Breast epithelium (tissue), 4 donors: Measurements from ENCODE around the gene PPP1R27. TPM values are rescaled to one million over a fixed set of nuclear protein-coding genes. Genes with fewer than 3 reads are reported as not detected.

Experiments
- DNase-seq, 2 donors: peaks; one replicate each; pipeline ENCODE4 v3.0.0-alpha.2; 2019; ENCODE audit warnings: low spot score in 2 of 2
- H3K27ac ChIP-seq, 2 donors: fragments of 200-600 bp; sonication (generic) in 1 of 2; one replicate each; pipeline ENCODE4 v1.5.1; 2016 to 2019; ENCODE audit warnings: mild to moderate bottlenecking in 1 of 2
- H3K27me3 ChIP-seq, 2 donors: fragments of 200-600 bp; sonication (generic) in 1 of 2; one replicate each; pipeline versions ENCODE4 v1.5.1 to v1.6.0; 2017 to 2019; ENCODE audit warnings: control low read depth in 1 of 2, mild to moderate bottlenecking in 1 of 2
- H3K36me3 ChIP-seq: fragments of 200-600 bp; one replicate; pipeline ENCODE4 v1.5.1; 2019
- H3K4me1 ChIP-seq, 2 donors: fragments of 200-600 bp; sonication (generic); one replicate each; pipeline ENCODE4 v1.5.1; 2016 to 2019; ENCODE audit warnings: control low read depth in 1 of 2
- H3K4me3 ChIP-seq, 3 donors: fragments of 200-600 bp; sonication (generic); 1 replicate in 2 of 3; 2 replicates in 1 of 3; pipeline ENCODE4 v1.5.1; 2016 to 2019; ENCODE audit warnings: mild to moderate bottlenecking in 3 of 3, moderate library complexity in 2 of 3
- H3K9me3 ChIP-seq, 2 donors: fragments of 200-600 bp; sonication (generic) in 1 of 2; one replicate each; pipeline ENCODE4 v1.5.1; 2016 to 2019; ENCODE audit warnings: control low read depth in 1 of 2
- POLR2A ChIP-seq: fragments of 450-650 bp; IDR thresholded peaks from one replicate; pipeline ENCODE4 v1.6.1; 2016; ENCODE audit warnings: antibody characterized with exemption, mild to moderate bottlenecking, moderate library complexity
- POLR2AphosphoS5 ChIP-seq, 3 donors: sonication (generic); formaldehyde crosslinking; IDR thresholded peaks; one replicate each; pipeline ENCODE4 v1.6.1; 2017; ENCODE audit warnings: antibody characterized with exemption in 3 of 3
- intact Hi-C: fragments of 100-400 bp; cut with DNase I; formaldehyde crosslinking; loops from one replicate; pipeline ENCODE4 v1.15.1; 2023; ENCODE audit warnings: low total_unique reads
- total RNA-seq, 3 donors: library from RNA; depleted of rRNA; stranded (reverse); fragments of >200 nt; gene quantifications; one replicate each; pipeline ENCODE4 v1.1.0, GENCODE V29; 2016
- TF ChIP-seq, protein P1 (sequence below), 3 donors: fragments of 450-650 bp; IDR thresholded peaks; one replicate each; pipeline ENCODE4 v1.5.1; 2016 to 2017; ENCODE audit warnings: antibody characterized with exemption in 3 of 3, mild to moderate bottlenecking in 3 of 3, moderate library complexity in 3 of 3

PPP1R27 gene, protein sequence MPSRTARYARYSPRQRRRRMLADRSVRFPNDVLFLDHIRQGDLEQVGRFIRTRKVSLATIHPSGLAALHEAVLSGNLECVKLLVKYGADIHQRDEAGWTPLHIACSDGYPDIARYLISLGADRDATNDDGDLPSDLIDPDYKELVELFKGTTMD
- total RNA-seq, result not detected

DNA sequence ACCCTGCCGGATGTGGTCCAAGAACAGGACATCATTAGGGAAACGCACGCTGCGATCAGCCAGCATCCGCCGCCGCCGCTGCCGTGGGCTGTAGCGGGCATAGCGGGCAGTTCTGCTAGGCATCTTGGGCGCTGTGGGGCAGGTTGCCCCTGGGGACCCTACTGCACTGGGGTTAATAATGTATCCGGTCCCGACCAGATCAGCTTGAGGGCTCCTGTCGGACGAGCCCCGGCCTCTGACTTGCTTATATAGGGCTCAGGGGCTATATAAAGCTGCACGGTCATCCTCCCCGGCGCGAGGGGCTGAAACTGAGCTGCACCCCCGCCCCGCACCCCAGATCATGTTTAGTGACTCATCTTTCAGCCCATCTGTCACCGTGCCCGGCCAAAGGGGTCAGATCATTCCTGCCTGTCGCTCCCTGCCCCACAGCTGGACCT is at the start of gene PPP1R27:
PPP1R27 (minus strand) TSS at position 220 of the 437 bp plus-strand sequence; CDS start at position 123, 97 bp downstream.
- intact Hi-C loops, result no loop called here
- TF ChIP-seq, protein P1, sequence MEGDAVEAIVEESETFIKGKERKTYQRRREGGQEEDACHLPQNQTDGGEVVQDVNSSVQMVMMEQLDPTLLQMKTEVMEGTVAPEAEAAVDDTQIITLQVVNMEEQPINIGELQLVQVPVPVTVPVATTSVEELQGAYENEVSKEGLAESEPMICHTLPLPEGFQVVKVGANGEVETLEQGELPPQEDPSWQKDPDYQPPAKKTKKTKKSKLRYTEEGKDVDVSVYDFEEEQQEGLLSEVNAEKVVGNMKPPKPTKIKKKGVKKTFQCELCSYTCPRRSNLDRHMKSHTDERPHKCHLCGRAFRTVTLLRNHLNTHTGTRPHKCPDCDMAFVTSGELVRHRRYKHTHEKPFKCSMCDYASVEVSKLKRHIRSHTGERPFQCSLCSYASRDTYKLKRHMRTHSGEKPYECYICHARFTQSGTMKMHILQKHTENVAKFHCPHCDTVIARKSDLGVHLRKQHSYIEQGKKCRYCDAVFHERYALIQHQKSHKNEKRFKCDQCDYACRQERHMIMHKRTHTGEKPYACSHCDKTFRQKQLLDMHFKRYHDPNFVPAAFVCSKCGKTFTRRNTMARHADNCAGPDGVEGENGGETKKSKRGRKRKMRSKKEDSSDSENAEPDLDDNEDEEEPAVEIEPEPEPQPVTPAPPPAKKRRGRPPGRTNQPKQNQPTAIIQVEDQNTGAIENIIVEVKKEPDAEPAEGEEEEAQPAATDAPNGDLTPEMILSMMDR (IDR thresholded peaks at IDR 0.05), result no peak
- no peak for TF ChIP-seq POLR2AphosphoS5 (IDR thresholded peaks at IDR 0.05)
- no peak for TF ChIP-seq POLR2A

DNA sequence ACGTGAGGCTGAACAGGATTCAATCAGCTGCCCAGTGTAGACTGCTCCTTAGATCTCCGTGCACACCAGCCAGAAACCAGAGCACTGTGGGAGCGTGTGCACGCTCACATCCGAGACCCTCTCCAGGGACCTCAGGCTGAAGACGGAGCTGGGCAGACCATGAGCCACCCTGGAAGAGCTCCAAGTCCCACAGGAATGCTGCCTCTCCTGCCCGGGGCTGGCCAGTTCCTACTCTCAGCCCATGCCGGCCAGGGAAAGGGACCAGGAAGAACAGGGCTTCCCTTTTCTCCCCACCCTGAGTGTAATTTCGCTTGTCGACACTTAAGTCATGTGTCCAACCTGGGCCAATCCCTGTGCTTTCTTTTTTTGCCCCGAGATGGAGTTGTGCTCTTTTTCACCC is 49.7 kb upstream of the PPP1R27 start:
- no peaks in the 10 kb centered on the region for H3K4me1 ChIP-seq
- TF ChIP-seq, protein P1 (IDR thresholded peaks at IDR 0.05), result no peak
- TF ChIP-seq POLR2AphosphoS5 (IDR thresholded peaks at IDR 0.05) (no peak), POLR2A (no peak)
- H3K4me3 ChIP-seq, result no peak overlapping the region
- H3K36me3 ChIP-seq, result no peaks in the 10 kb centered on the region
- H3K27me3 ChIP-seq, result no peaks in the 10 kb centered on the region
- DNase-seq, result no peak
- intact Hi-C loops, result no loop called here
- H3K9me3 ChIP-seq, result no peaks in the 10 kb centered on the region
- H3K27ac ChIP-seq, result peak overlapping the region; percentile 22 to 52

More for the DNA sequence above, at the start of gene PPP1R27:
- peak within 1 kb of the TSS; percentile 94 to 97 for H3K27ac ChIP-seq
- no peaks in the 10 kb centered on the region for H3K36me3 ChIP-seq
- H3K9me3 ChIP-seq, result no peaks in the 10 kb centered on the region
- peaks cover 4 to 16% of the 10 kb centered on the region in 2 donors for H3K4me1 ChIP-seq
- no peak for DNase-seq
- peak within 1 kb of the TSS; percentile 59 to 97 (median 82) for H3K4me3 ChIP-seq
- H3K27me3 ChIP-seq, result no peaks in the 10 kb centered on the region

DNA sequence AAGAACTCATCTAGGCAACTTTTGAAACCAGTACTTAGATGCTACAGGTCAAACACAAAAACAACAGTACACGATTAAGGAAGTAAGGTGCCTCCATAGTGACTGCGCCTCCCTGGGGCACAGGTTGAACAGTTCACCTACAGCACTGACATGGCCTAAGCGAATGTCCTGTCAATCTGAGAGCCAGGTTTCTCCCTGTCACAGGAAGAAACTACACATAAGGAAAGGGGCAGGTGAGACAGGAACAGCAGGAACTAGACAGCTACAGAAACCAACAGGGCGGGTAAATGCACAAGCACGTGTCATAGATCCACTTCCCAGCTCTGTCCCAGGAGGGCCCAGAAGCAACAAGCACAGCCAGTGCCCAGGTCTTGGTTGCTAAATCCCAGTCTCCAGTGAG is 44.3 kb upstream of the PPP1R27 start:
- Histone ChIP-seq H3K4me1 (no peaks in the 10 kb centered on the region), H3K27me3 (no peaks in the 10 kb centered on the region), H3K4me3 (no peak overlapping the region), H3K27ac (no peak overlapping the region), H3K36me3 (no peaks in the 10 kb centered on the region), H3K9me3 (no peaks in the 10 kb centered on the region)
- TF ChIP-seq POLR2A (no peak), POLR2AphosphoS5 (IDR thresholded peaks at IDR 0.05) (no peak)
- TF ChIP-seq, protein P1 (IDR thresholded peaks at IDR 0.05), result no peak
- no peak for DNase-seq
- intact Hi-C loops, result loop anchor here (2.0 kb wide), 1 partner anchor 14 kb away; no protein-coding TSS in a partner anchor

DNA sequence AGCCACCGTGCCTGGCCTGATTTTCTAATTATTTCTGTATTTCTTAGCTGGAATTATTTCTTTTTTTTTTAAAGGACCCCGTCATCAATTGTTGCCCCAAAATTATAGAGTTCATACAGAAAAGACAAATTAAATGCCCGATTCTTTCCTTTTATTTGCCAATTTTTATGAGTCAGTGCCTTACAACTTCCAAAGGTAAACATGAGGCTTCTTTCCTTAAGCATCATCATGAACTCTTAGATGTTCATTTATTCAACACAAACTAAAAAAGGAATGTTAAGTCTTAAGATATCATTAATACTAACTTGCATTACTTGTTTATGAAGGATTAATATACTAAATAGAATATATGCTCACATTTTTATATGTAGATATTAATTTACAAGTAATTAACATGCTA is 43.4 kb upstream of the PPP1R27 start:
- intact Hi-C loops, result loop anchor here (2.0 kb wide), 1 partner anchor 15 kb away; no protein-coding TSS in a partner anchor
- Histone ChIP-seq H3K4me1 (peaks cover 0 to under 1% of the 10 kb centered on the region in 2 donors), H3K27me3 (no peaks in the 10 kb centered on the region), H3K27ac (no peak overlapping the region), H3K36me3 (no peaks in the 10 kb centered on the region), H3K9me3 (no peaks in the 10 kb centered on the region), H3K4me3 (no peak overlapping the region)
- TF ChIP-seq POLR2A (no peak), POLR2AphosphoS5 (IDR thresholded peaks at IDR 0.05) (no peak)
- TF ChIP-seq, protein P1 (IDR thresholded peaks at IDR 0.05), result no peak
- DNase-seq, result no peak

DNA sequence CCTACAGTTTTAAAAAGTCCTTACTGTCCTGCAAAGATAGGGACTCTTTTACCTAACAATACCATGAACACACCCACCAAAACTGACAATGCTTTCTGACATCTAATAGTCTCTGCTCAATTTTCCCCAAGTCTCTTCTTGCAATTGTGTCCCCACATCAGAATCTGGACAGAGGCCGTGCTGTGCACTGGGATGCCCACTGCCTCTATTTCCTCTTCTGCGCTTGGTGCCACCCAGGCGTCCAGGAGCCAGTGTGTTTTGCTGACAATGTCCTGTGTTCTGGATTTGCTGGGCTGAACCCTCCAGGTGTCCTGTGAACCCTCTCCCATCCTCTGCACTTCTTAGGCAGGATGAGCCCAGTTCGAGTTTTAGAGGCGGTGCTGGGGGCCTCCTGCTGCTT is 42.7 kb upstream of the PPP1R27 start:
- DNase-seq, result no peak
- Histone ChIP-seq H3K27me3 (no peaks in the 10 kb centered on the region), H3K4me1 (peaks cover 0 to 8% of the 10 kb centered on the region in 2 donors), H3K27ac (no peak overlapping the region), H3K4me3 (no peak overlapping the region), H3K36me3 (no peaks in the 10 kb centered on the region), H3K9me3 (no peaks in the 10 kb centered on the region)
- intact Hi-C loops, result no loop called here
- TF ChIP-seq POLR2A (no peak), POLR2AphosphoS5 (IDR thresholded peaks at IDR 0.05) (no peak)
- TF ChIP-seq, protein P1 (IDR thresholded peaks at IDR 0.05), result no peak
